SK-N-SH (cell line): ENCODE measurements around the gene MRPL12. TPM values are rescaled to one million over a fixed set of nuclear protein-coding genes. Genes with fewer than 3 reads are reported as not detected.

Experiments
- CTCF ChIA-PET: fragments of 300-600, 350-600 bp; formaldehyde crosslinking; extraction: SDS; loops from one replicate; lab custom pipeline; 2021; lab: Yijun Ruan, JAX
- POLR2A ChIA-PET: fragments of 350-600 bp; sonication (Branson Sonifier 250); formaldehyde crosslinking; extraction: SDS; loops from one replicate; lab custom pipeline; 2020; ENCODE audit warnings: antibody characterized with exemption, inconsistent platforms; lab: Yijun Ruan, JAX
- DNase-seq: peaks from one replicate; pipeline ENCODE4 v3.0.0; 2012
- H2AFZ ChIP-seq: fragments of 200-600 bp; sonication (generic); 2 replicates; pipeline ENCODE4 v1.8.1; 2016; ENCODE audit warnings: antibody characterized with exemption, mild to moderate bottlenecking, low read depth
- H3F3A ChIP-seq: fragments of 200-600 bp; sonication (generic); replicated peaks from 2 replicates; pipeline ENCODE3; 2016; ENCODE audit warnings: antibody characterized with exemption, mild to moderate bottlenecking; ENCODE audit not compliant: insufficient read depth
- H3K27ac ChIP-seq, 2 experiments: fragments of 200-500 bp in 1 of 2; fragments of 200-600 bp in 1 of 2; sonication (Bioruptor generic) in 1 of 2; sonication (generic), shearing (Covaris generic) in 1 of 2; 2 replicates each; pipeline versions ENCODE4 v1.5.1 to v1.6.1; 2014 to 2016; ENCODE audit warnings: low read depth in 2 of 2, inconsistent platforms in 1 of 2, low read length in 1 of 2, mild to moderate bottlenecking in 1 of 2, mixed read lengths in 1 of 2
- H3K27me3 ChIP-seq: fragments of 200-600 bp; sonication (generic), shearing (Covaris generic); 2 replicates; pipeline ENCODE4 v1.6.1; 2016; ENCODE audit warnings: mixed run types; ENCODE audit not compliant: insufficient read depth
- H3K36me3 ChIP-seq, 2 experiments: fragments of 200-500 bp in 1 of 2; fragments of 200-600 bp in 1 of 2; sonication (Bioruptor generic) in 1 of 2; sonication (generic) in 1 of 2; replicated peaks in 1 of 2; 2 replicates each; pipeline versions ENCODE3 to v1.5.1; 2014 to 2016; ENCODE audit warnings: low read length in 1 of 2, mild to moderate bottlenecking in 1 of 2; ENCODE audit not compliant: insufficient read depth in 2 of 2, control insufficient read depth in 1 of 2
- H3K4me1 ChIP-seq, 2 experiments: fragments of 200-500 bp in 1 of 2; fragments of 200-600 bp in 1 of 2; sonication (Bioruptor generic) in 1 of 2; sonication (generic), shearing (Covaris generic) in 1 of 2; 2 replicates each; pipeline versions ENCODE4 v1.5.1 to v1.6.1; 2014 to 2016; ENCODE audit warnings: low read depth in 1 of 2, low read length in 1 of 2, mixed run types in 1 of 2; ENCODE audit not compliant: insufficient read depth in 2 of 2, control insufficient read depth in 1 of 2
- H3K4me2 ChIP-seq: fragments of 200-600 bp; sonication (generic), shearing (Covaris generic); 2 replicates; pipeline ENCODE4 v1.6.1; 2017; ENCODE audit warnings: mixed run types
- H3K4me3 ChIP-seq, 2 experiments: fragments of 200-500 bp in 1 of 2; fragments of 200-600 bp in 1 of 2; sonication (Bioruptor generic) in 1 of 2; sonication (generic), shearing (Covaris generic) in 1 of 2; 2 replicates each; pipeline versions ENCODE4 v1.5.1 to v1.8.1; 2014 to 2016; ENCODE audit warnings: low read depth in 2 of 2, inconsistent platforms in 1 of 2, low read length in 1 of 2, mild to moderate bottlenecking in 1 of 2, mixed read lengths in 1 of 2, moderate library complexity in 1 of 2
- H3K79me2 ChIP-seq: fragments of 200-600 bp; sonication (generic); 2 replicates; pipeline ENCODE4 v1.8.1; 2017; ENCODE audit warnings: mild to moderate bottlenecking; ENCODE audit not compliant: insufficient read depth
- H3K9ac ChIP-seq: fragments of 200-600 bp; sonication (generic); 2 replicates; pipeline ENCODE4 v1.6.1; 2017; ENCODE audit warnings: mixed run types
- H3K9me2 ChIP-seq: fragments of 200-600 bp; sonication (generic); 2 replicates; pipeline ENCODE4 v1.6.1; 2017; ENCODE audit warnings: mixed run types
- H3K9me3 ChIP-seq: fragments of 200-600 bp; sonication (generic); 2 replicates; pipeline ENCODE4 v1.6.1; 2017; ENCODE audit warnings: mixed run types, mild to moderate bottlenecking, moderate library complexity
- H4K20me1 ChIP-seq: fragments of 200-600 bp; sonication (generic); 2 replicates; pipeline ENCODE4 v1.6.1; 2017; ENCODE audit warnings: mild to moderate bottlenecking, mixed run types; ENCODE audit not compliant: insufficient read depth
- CHD2 ChIP-seq: fragments of 150-350 bp; IDR thresholded peaks from 2 replicates; pipeline ENCODE4 v1.6.1; 2018; ENCODE audit warnings: low read length; ENCODE audit not compliant: partially characterized antibody
- EP300 ChIP-seq, 2 experiments: IDR thresholded peaks; 2 replicates each; pipeline versions ENCODE4 v1.4.0 to v1.6.1; 2012; ENCODE audit warnings: borderline replicate concordance in 1 of 2, low read depth in 1 of 2, low read length in 1 of 2
- FOXM1 ChIP-seq: IDR thresholded peaks from 2 replicates; pipeline ENCODE4 v1.4.0; 2012; ENCODE audit warnings: low read depth, mild to moderate bottlenecking
- GATA2 ChIP-seq: sonication (generic); formaldehyde crosslinking; IDR thresholded peaks from 2 replicates; pipeline ENCODE4 v1.5.0; 2020; ENCODE audit warnings: mild to moderate bottlenecking, missing genetic modification reagents
- JUND ChIP-seq: IDR thresholded peaks from 2 replicates; pipeline ENCODE4 v1.4.0; 2012
- MXI1 ChIP-seq: IDR thresholded peaks from 2 replicates; pipeline ENCODE4 v1.6.1; 2012; ENCODE audit warnings: mild to moderate bottlenecking, low read depth, low read length, improper control_type of control experiment
- NFIC ChIP-seq: IDR thresholded peaks from 2 replicates; pipeline ENCODE4 v1.4.0; 2012; ENCODE audit warnings: borderline replicate concordance
- REST ChIP-seq: IDR thresholded peaks from 2 replicates; pipeline ENCODE4 v1.6.1; 2012; ENCODE audit warnings: mild to moderate bottlenecking, low read depth, low read length, moderate library complexity
- YY1 ChIP-seq: IDR thresholded peaks from 2 replicates; pipeline ENCODE4 v1.4.0; 2012; ENCODE audit warnings: low read depth, mild to moderate bottlenecking
- WGBS: methylation state at CpG from one replicate; pipeline ENCODE4 v1.1.6; 2017; ENCODE audit warnings: low lambda C conversion rate; 5-methylcytosine and 5-hydroxymethylcytosine counted together
- polyA plus RNA-seq, 3 experiments: library from polyadenylated mRNA; depleted of rRNA; stranded (reverse); fragments of >200 nt; gene quantifications; 2 replicates each; pipeline ENCODE4 v1.2.3, GENCODE V29; 2012

MRPL12 gene
- polyA plus RNA-seq, 1 of the 3 experiments (the other 2 are of a cell fraction) = 322 TPM

- 20% methylated on average over 18 of the region's 18 CpGs for WGBS
These were observed 9.9 kb downstream of the MRPL12 start for GRCh38 chr17:81713004-81713555.

DNA sequence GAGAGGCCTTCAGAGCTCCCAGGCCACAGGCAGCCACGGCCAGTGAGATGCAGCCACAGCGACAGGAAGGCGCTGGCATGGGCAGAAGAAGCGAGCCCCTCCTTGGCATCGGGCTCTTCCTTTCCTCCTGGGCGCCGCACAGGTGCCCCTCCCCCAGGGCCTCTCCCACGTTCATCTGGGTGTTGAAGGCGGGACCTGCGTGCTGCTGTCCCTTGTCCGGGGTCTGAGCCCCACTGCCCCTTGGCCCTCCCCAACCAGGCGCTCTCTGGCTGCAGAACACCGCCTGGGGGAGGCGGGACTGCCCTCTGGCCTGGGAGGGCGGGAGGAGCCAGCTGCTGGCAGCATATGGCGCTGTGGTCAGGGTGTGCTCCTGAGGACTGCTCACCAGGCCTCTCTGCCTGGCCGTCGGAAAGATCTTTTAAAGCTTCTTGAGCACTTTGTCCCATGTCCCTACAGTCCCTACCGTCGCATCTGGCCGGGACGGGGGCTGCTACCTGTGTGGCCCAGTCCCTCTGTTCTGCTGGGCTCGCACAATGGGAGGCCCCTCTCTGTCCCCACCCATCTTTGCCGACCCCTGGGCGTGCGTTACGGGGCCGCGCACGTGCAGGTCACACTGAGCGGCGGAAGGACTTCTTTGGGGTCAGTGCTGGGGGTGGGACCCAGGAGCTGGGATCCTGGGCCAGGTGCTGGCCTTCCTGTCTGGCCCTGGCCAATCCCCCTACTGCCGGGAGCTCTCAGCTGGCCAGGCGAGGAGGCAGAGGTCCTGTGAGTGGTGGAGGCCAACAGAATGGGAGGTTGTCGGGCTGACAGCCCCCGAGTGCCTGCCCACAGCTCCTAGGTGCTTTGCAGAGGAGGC, 10.6 kb downstream of the MRPL12 start:
- H3K27ac ChIP-seq = peak overlapping the region in 1 of 2 experiments; percentile 75; a peak in 3 of 4 replicates
- H3K4me3 ChIP-seq = peak overlapping the region; percentile 73 to 80
- H3K9ac ChIP-seq = peak overlapping the region; percentile 69; the same call in 1 of the 2 replicates
- CTCF ChIA-PET = interaction anchor here (0.9 to 4.4 kb wide), 13 partner anchors 9 to 522 kb away, joined by 3 to 33 read pairs (median 4); partner anchors contain the start of gene MRPL12
- TF ChIP-seq MXI1 = peak; percentile 54; the same call in 1 of the 2 replicates
- no peak for TF ChIP-seq FOXM1
- peak; percentile 23 for TF ChIP-seq CHD2
- no peak for TF ChIP-seq GATA2 (CRISPR knock-in tag)
- no peak for TF ChIP-seq YY1
- peak in 1 of 2 experiments; percentile 15; a peak in 1 of 4 replicates for TF ChIP-seq EP300 (IDR thresholded peaks at IDR 0.05; ENCODE audit: borderline replicate concordance in 1 of 2, low read depth in 1 of 2, low read length in 1 of 2)
- TF ChIP-seq REST = no peak
- no peak for TF ChIP-seq JUND
- 68% methylated on average over 32 of the region's 36 CpGs for WGBS
- DNase-seq = peak; percentile 90
- no peak overlapping the region for H2AFZ ChIP-seq
- H4K20me1 ChIP-seq = no peaks in the 10 kb centered on the region
- H3K9me2 ChIP-seq = no peaks in the 10 kb centered on the region
- H3K36me3 ChIP-seq = peaks cover 0 to 10% of the 10 kb centered on the region in 2 experiments
- peaks cover 22 to 33% of the 10 kb centered on the region in 2 experiments; a peak in 3 of 4 replicates for H3K4me1 ChIP-seq
- peaks cover 24% of the 10 kb centered on the region; the same call in 1 of the 2 replicates for H3K79me2 ChIP-seq
- no peaks in the 10 kb centered on the region for H3K27me3 ChIP-seq
- no peaks in the 10 kb centered on the region for H3K9me3 ChIP-seq
- H3K4me2 ChIP-seq = peak overlapping the region; percentile 89
- POLR2A ChIA-PET = interaction anchor here (0.8 to 3.8 kb wide), 8 partner anchors 10 to 158 kb away, joined by 3 to 30 read pairs (median 3); partner anchors contain the start of genes MCRIP1 and MRPL12
- H3F3A ChIP-seq = peaks cover 19% of the 10 kb centered on the region

More at GRCh38 chr17:81713004-81713555, 9.9 kb downstream of the MRPL12 start:
- TF ChIP-seq MXI1 = 0 out of 2 replicates have a peak, but pooled peaks have one; percentile 10
- no peak for TF ChIP-seq NFIC
- no peak overlapping the region for H2AFZ ChIP-seq
- ChIA-PET POLR2A (interaction anchor here (0.8 to 3.8 kb wide), 7 partner anchors 10 to 159 kb away, joined by 3 to 30 read pairs (median 3); partner anchors contain the start of genes MCRIP1 and MRPL12), CTCF (interaction anchor here (0.6 to 4.4 kb wide), 9 partner anchors 10 to 523 kb away, joined by 3 to 33 read pairs (median 4); no protein-coding TSS in a partner anchor)
- H3K4me3 ChIP-seq = peak overlapping the region; percentile 73 to 80
- peaks cover 24% of the 10 kb centered on the region; the same call in 1 of the 2 replicates for H3K79me2 ChIP-seq
- H3K4me2 ChIP-seq = peak overlapping the region; percentile 89
- H3K4me1 ChIP-seq = peaks cover 22 to 33% of the 10 kb centered on the region in 2 experiments; a peak in 3 of 4 replicates
- H3F3A ChIP-seq = peaks cover 25% of the 10 kb centered on the region
- peak overlapping the region; percentile 69 for H3K9ac ChIP-seq
- H3K27ac ChIP-seq = peak overlapping the region; percentile 13 to 75; a peak in 3 of 4 replicates
- no peaks in the 10 kb centered on the region for H4K20me1 ChIP-seq
- H3K27me3 ChIP-seq = no peaks in the 10 kb centered on the region
- peaks cover 0 to 16% of the 10 kb centered on the region in 2 experiments for H3K36me3 ChIP-seq
- no peaks in the 10 kb centered on the region for H3K9me3 ChIP-seq
- H3K9me2 ChIP-seq = no peaks in the 10 kb centered on the region
- DNase-seq = peak; percentile 69
